SHP77 (cell line): Measurements from ENCODE around the gene PRDM9.

Experiments used
- DNase-seq, 2 experiments: peaks; one replicate each; lab custom pipeline; 2025; lab: John Stamatoyannopoulos, UW

Gene PRDM9

GRCh38 chr5:23527216-23527920, 20.0 kb downstream of the PRDM9 start:
- DNase-seq: peak; percentile 97 to 100

DNA sequence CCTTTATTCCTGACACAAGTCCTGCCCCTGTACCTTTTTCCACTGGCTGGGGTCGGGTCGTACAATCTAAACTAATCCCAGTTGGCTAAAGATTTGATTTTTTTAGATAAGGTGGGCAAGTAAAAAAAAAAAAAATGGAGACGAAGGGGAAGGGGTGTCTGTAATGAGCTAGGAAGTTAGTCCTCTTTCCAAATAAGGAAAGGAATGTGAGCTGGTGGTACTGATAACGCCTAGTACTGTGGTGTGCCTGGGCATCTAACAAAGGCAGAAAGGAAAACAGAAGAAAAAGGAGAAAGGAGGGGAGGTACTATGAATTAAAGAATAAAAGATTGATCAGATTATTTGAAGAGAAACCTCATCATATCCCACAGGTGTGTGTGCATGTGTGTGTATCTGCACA, 21.3 kb downstream of the PRDM9 start:
- no peak for DNase-seq

GRCh38 chr5:23530571-23530970, 23.2 kb downstream of the PRDM9 start:
- no peak for DNase-seq

GRCh38 chr5:23571059-23571458, 63.6 kb downstream of the PRDM9 start:
- no peak for DNase-seq
